ENCODE results near the gene ZDHHC6.

DNA sequence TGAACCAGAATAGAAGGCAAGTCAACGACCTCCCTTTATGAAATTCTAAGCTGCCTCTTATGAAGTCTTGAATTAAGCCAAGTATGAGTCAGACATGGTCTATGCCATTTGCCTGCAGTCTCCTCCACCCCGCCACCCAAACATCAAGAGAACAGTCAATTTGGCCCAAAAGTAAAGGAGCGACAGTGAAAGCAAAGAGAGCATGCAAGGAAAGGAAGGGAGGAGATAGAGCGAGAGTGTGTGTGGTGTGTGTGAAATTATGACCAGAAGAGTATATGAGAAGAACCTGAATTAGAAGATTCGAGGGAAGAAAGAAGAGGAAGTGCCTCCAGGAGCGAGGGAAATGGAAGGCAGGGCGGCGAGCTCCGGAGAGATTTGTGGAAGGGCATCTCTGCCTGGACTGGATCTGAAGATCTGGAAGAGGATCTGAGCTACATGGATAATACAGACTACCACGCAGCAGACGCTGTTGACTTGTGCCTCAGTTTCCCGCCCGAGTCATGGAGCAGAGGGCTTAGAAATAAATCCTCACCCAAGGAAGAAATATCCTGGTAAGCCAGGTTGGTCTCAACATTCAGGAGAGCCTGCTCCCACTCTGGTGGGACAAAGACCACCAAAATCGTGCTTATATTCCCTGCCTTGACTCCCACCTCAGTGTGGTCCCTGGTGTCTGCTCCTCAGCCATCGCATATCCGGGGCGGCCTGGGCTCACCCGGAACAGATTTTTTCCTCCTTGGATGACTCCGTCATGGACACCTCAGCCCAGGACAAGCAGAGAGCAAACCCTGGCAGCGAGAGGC is 459 bp downstream of the ZDHHC6 start:
- TF ChIP-seq CTCF (IDR thresholded peaks at IDR 0.05) (no peak), POLR2A (IDR thresholded peaks at IDR 0.05) (no peak)

Measured in vagina (tissue), 2 donors.